Measurements from ENCODE around the gene DIS3L2.
"Not testable (repeated sequence)": the region's sequence is repeated elsewhere in the genome, so short reads cannot be mapped to it uniquely, and the experiment has no call there.

DIS3L2 gene

GRCh38 chr2:232295971-232296370 is 334.5 kb downstream of the DIS3L2 start:
- no peak for DNase-seq (ENCODE audit: low read depth)

GRCh38 chr2:232296776-232297525 is 335.4 kb downstream of the DIS3L2 start:
- no peak for DNase-seq (ENCODE audit: low read depth)

- no peak for DNase-seq (ENCODE audit: low read depth)
These were observed 337.6 kb downstream of the DIS3L2 start for GRCh38 chr2:232299084-232299483.

GRCh38 chr2:232299927-232300674 is 338.6 kb downstream of the DIS3L2 start:
- DNase-seq (ENCODE audit: low read depth): no peak

GRCh38 chr2:232300894-232301387 is 339.4 kb downstream of the DIS3L2 start:
- peak; percentile 41 for DNase-seq (ENCODE audit: low read depth)

- DNase-seq (ENCODE audit: low read depth): no peak
These were observed 342.7 kb downstream of the DIS3L2 start for GRCh38 chr2:232304236-232304635.

GRCh38 chr2:232306741-232307305 is 345.3 kb downstream of the DIS3L2 start:
- DNase-seq (ENCODE audit: low read depth): no peak

GRCh38 chr2:232307854-232308253 is 346.3 kb downstream of the DIS3L2 start:
- DNase-seq (ENCODE audit: low read depth): no peak

GRCh38 chr2:232308986-232309385 is 347.5 kb downstream of the DIS3L2 start:
- no peak for DNase-seq (ENCODE audit: low read depth)

GRCh38 chr2:232309592-232309991 is 348.1 kb downstream of the DIS3L2 start:
- no peak for DNase-seq (ENCODE audit: low read depth)

GRCh38 chr2:232310121-232310520 is 348.6 kb downstream of the DIS3L2 start:
- DNase-seq (ENCODE audit: low read depth): no peak

- DNase-seq (ENCODE audit: low read depth): no peak
These were observed 349.2 kb downstream of the DIS3L2 start for GRCh38 chr2:232310696-232311095.

GRCh38 chr2:232313645-232314044 is 352.1 kb downstream of the DIS3L2 start:
- not testable (repeated sequence) for DNase-seq (ENCODE audit: low read depth)

GRCh38 chr2:232315049-232315922 is 353.8 kb downstream of the DIS3L2 start:
- DNase-seq (ENCODE audit: low read depth): peak; percentile 92

GRCh38 chr2:232315923-232316299 is 354.4 kb downstream of the DIS3L2 start:
- DNase-seq (ENCODE audit: low read depth): no peak

GRCh38 chr2:232316461-232317330 is 355.2 kb downstream of the DIS3L2 start:
- no peak for DNase-seq (ENCODE audit: low read depth)

GRCh38 chr2:232318169-232318855 is 356.8 kb downstream of the DIS3L2 start:
- no peak for DNase-seq (ENCODE audit: low read depth)

GRCh38 chr2:232319067-232319802 is 357.7 kb downstream of the DIS3L2 start:
- DNase-seq (ENCODE audit: low read depth): no peak

GRCh38 chr2:232319803-232320442 is 358.4 kb downstream of the DIS3L2 start:
- DNase-seq (ENCODE audit: low read depth): no peak
